Measurements from ENCODE around the gene TMEM86A. TPM values are rescaled to one million over a fixed set of nuclear protein-coding genes. Genes with fewer than 3 reads are reported as not detected.

The TMEM86A gene
- total and polyA plus RNA-seq, 2 of the 4 experiments (the other 2 are of a cell fraction) = 0.31 to 0.36 TPM

- ATAC-seq (ENCODE audit: low read depth) = peak; percentile 93
- Histone ChIP-seq H2BK120ac (ENCODE audit: low read depth, low read length) (no peak overlapping the region), H2BK15ac (ENCODE audit: low read depth, low read length) (no peak overlapping the region), H3K23ac (ENCODE audit: low read depth, low read length) (no peak overlapping the region), H3K18ac (ENCODE audit: low read depth, low read length) (no peak overlapping the region), H3K4ac (ENCODE audit: low read depth, low read length) (0 out of 2 replicates have a peak overlapping the region, but pooled peaks have one; percentile 36), H2AK5ac (ENCODE audit: low read depth, low read length) (no peak overlapping the region), H4K8ac (ENCODE audit: low read depth in 2 of 2, low read length in 2 of 2) (peak overlapping the region in 1 of 2 experiments; percentile 8; a peak in 1 of 4 replicates), H2BK20ac (ENCODE audit: low read depth, low read length) (no peak overlapping the region), H3K4me3 (ENCODE audit: insufficient read depth, low read depth, low read length) (peak overlapping the region; percentile 47), H3K27ac (ENCODE audit: insufficient read depth, low read length) (no peak overlapping the region), H4K91ac (ENCODE audit: insufficient read depth, low read depth, low read length) (no peak overlapping the region), H3K79me1 (ENCODE audit: low read depth in 1 of 2, low read length in 2 of 2) (no peaks in the 10 kb centered on the region), H4K20me1 (ENCODE audit: insufficient read depth, low read length) (no peaks in the 10 kb centered on the region), H3K9ac (ENCODE audit: low read depth, low read length) (peak overlapping the region; percentile 53), H3K36me3 (ENCODE audit: control insufficient read depth, insufficient read depth, low read length) (no peaks in the 10 kb centered on the region), H2AK9ac (replicated peaks; ENCODE audit: low read depth, low read length, poor library complexity) (peak overlapping the region; percentile 84), H4K5ac (ENCODE audit: low read depth, low read length) (no peak overlapping the region), H3K9me1 (ENCODE audit: insufficient read depth, low read length) (no peaks in the 10 kb centered on the region), H3K56ac (ENCODE audit: extremely low read depth, insufficient read depth, low read length) (no peak overlapping the region), H3K4me2 (ENCODE audit: low read depth, low read length) (peak overlapping the region; percentile 84), H3K27me3 (ENCODE audit: control insufficient read depth, insufficient read depth, low read length) (peaks cover 17% of the 10 kb centered on the region), H2BK5ac (ENCODE audit: low read depth, low read length, poor library complexity, severe bottlenecking) (no peak overlapping the region), H2AFZ (replicated peaks; ENCODE audit: low read length, poor library complexity) (peak overlapping the region; percentile 90), H3K4me1 (ENCODE audit: control insufficient read depth, insufficient read depth, low read length) (no peaks in the 10 kb centered on the region), H3K14ac (replicated peaks; ENCODE audit: low read depth, low read length) (no peak overlapping the region; the same call in 1 of the 2 replicates), H3K9me3 (ENCODE audit: control insufficient read depth, insufficient read depth, low read length) (no peaks in the 10 kb centered on the region)
- ChIA-PET CTCF (interaction anchor here (0.7 to 1.4 kb wide), 4 partner anchors 8 to 29 kb away, joined by 3 to 5 read pairs (median 4); no protein-coding TSS in a partner anchor), POLR2A (ENCODE audit: unreplicated experiment) (no interaction called here)
- dilution Hi-C loops (cut with HindIII; ENCODE audit: low sequenced_read_pairs, unreplicated experiment) (no loop called here), in situ Hi-C loops (cut with MboI; ENCODE audit: low sequenced_read_pairs) (no loop called here), intact Hi-C loops (cut with micrococcal nuclease) (no loop called here)
- DNase-seq = peak; percentile 43
- TF ChIP-seq FOS (IDR thresholded peaks at IDR 0.05; ENCODE audit: low read depth, low read length) = no peak
- TF ChIP-seq MXI1 (IDR thresholded peaks at IDR 0.05; ENCODE audit: borderline replicate concordance, low read depth, low read length) = peak; percentile 26; the same call in 1 of the 2 replicates
- no TSS peak for BruUV-seq (replicated peaks)
- 4% methylated on average over 20 of the region's 41 CpGs; no CpG with 5 or more reads in 1 of the 2 experiments for WGBS, 2 experiments (ENCODE audit: extremely low coverage in 2 of 2, insufficient read length in 1 of 2)
Observed at GRCh38 chr11:18720808-18721560, 22.4 kb downstream of the TMEM86A start.

All from IMR-90 (cell line).